Vein endothelial cell (primary cell): Measurements from ENCODE around the gene PPP2R5B. TPM values are rescaled to one million over a fixed set of nuclear protein-coding genes. Genes with fewer than 3 reads are reported as not detected.

Experiments used
- small RNA-seq: library from RNA; depleted of rRNA; stranded (forward); fragments of <200 nt; gene quantifications from one replicate; pipeline ENCODE3, GENCODE V24; 2012
- total RNA-seq: library from RNA; depleted of rRNA; stranded (reverse); fragments of >200 nt; gene quantifications from 2 replicates; pipeline ENCODE4 v1.2.3, GENCODE V29; 2012

PPP2R5B gene
- 10.8 and 12.4 TPM in 2 replicates for total RNA-seq

GRCh38 chr11:64923944-64924909 lies at the start of gene PPP2R5B:
PPP2R5B (plus strand) TSS chr11:64924689; CDS start chr11:64925735, 1,046 bp downstream.

GRCh38 chr11:64878494-64879243 lies 45.8 kb upstream of the PPP2R5B start, which contains the start of gene EHD1:
EHD1 (minus strand) TSS chr11:64878621; CDS start chr11:64878464, 157 bp downstream.

GRCh38 chr11:64916775-64917662 lies 7.5 kb upstream of the PPP2R5B start, which contains the start of gene ATG2A:
ATG2A (minus strand) TSS chr11:64917209; CDS start chr11:64917135, 74 bp downstream.

DNA sequence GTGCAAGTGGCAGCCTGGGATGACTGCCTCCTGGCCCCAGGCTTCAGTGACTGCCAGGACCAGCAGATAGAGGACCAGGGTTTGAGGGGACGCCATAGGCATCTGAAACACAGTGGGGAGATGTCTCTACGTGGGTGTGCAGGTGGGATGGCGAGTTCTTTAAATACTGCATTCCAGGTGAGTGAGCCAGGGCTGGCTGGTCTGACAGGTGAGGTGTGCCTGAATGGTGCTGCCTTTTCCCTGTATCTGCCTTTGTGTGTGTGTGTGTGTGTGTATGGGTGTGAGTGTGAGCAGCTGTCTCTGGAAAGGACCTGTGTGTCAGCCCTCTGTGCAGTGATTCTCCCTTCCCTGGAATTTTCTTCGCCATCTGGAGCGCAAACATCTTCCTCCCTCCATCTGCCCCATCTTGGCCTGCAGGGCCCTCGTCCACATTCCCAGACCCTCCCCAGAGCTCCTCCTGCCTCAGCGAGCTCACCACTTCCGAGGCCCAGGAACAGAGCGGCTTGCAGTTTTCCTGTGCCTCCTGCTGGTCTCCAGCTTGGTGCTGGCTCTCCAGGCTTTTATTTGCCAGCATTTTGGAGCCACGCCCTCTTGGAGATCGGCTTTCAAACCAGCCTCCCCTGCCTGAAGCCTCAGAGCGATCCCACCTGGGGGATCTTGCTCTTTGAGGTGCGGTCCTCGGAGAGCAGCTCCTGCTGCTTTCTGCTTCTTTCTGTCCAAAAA lies 11.0 kb downstream of the PPP2R5B start, which contains the start of gene GPHA2:
Gene GPHA2 (minus strand): TSS at position 535 of the 723 bp plus-strand sequence. CDS start 433 bp downstream, at position 102.

DNA sequence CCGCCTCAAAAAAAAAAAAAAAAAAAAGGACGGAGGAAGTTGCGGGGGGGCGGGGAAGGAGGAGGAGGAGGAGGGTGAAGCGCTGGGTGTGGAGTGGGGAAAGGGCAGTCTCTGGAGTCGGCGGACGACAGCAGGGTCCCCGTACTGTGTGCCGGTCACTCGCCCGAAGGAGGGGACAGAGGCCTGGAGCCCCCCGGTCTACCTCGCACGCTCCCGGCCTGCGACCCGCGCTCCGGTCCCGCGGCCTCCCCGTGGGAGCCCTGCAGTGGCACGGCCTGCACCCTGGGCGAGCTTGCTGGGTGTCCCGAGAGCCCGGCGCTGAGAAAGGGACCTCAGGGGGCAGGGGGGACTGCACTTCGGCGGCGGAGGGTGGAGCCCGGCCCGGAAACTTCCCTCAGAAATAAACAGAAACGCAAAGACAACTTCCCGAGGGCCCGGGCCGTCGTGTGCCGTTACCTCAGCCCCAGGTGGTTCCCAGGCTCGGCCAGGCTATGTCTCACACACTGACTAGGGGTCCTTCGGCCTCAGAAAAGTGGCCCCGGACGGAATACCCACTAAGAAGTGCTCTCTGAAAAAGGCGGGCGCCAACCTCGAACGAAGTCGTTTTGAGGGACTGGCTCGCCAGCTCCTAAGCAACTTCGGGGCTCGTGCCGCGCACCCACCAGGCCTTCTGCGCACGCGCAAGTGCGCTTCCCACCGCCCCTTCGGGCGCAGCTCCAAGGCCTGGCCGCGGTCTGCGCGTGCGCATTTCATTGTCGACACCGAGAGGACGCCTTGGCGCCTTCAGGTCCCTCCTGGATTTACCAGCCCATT lies 47.1 kb downstream of the PPP2R5B start, which contains the start of gene MAJIN:
Gene MAJIN (minus strand): TSS at position 688 of the 813 bp plus-strand sequence. CDS start 12,703 bp downstream, outside the sequence.

Small RNA genes lying within 50 kb of the gene (small RNA-seq; reads per million reads assigned to genes)
- gene MIR6749 (not detected), gene MIR6750 (not detected)

Other genes with a start within 250 kb of the PPP2R5B start
- not detected in 2 replicates for gene NRXN2, start 201.5 kb upstream of the PPP2R5B start, total RNA-seq
- 0.98 and 1.1 TPM in 2 replicates for gene RASGRP2, start 180.5 kb upstream of the PPP2R5B start, total RNA-seq
- gene PYGM, start 164.7 kb upstream of the PPP2R5B start, total RNA-seq: 0.19 and 0.33 TPM in 2 replicates
- gene SF1, start 146.1 kb upstream of the PPP2R5B start, total RNA-seq: 143 and 146 TPM in 2 replicates
- 43.7 and 66.3 TPM in 2 replicates for gene MAP4K2, start 121.5 kb upstream of the PPP2R5B start, total RNA-seq
- 21.7 and 26.5 TPM in 2 replicates for gene MEN1, start 114.1 kb upstream of the PPP2R5B start, total RNA-seq
- 0.33 and 0.38 TPM in 2 replicates for gene CDC42BPG, start 80.0 kb upstream of the PPP2R5B start, total RNA-seq
- 97.7 and 129 TPM in 2 replicates for gene EHD1, start 46.1 kb upstream of the PPP2R5B start, total RNA-seq
- 19.1 and 19.3 TPM in 2 replicates for gene ATG2A, start 7.5 kb upstream of the PPP2R5B start, total RNA-seq
- gene GPHA2, start 11.2 kb downstream of the PPP2R5B start, total RNA-seq: not detected in 2 replicates
- gene MAJIN, start 47.4 kb downstream of the PPP2R5B start, total RNA-seq: not detected in 2 replicates
- gene BATF2, start 72.3 kb downstream of the PPP2R5B start, total RNA-seq: 0.38 and 0.98 TPM in 2 replicates
- gene ARL2, start 89.5 kb downstream of the PPP2R5B start, total RNA-seq: 97.8 and 115 TPM in 2 replicates
- 11.4 and 13.7 TPM in 2 replicates for gene SNX15, start 102.8 kb downstream of the PPP2R5B start, total RNA-seq
- 9.3 and 12.4 TPM in 2 replicates for gene SAC3D1, start 116.5 kb downstream of the PPP2R5B start, total RNA-seq
- gene NAALADL1, start 133.9 kb downstream of the PPP2R5B start, total RNA-seq: 5.5 and 7.2 TPM in 2 replicates
- gene CDCA5, start 159.4 kb downstream of the PPP2R5B start, total RNA-seq: 9.5 and 15.1 TPM in 2 replicates
- 39.3 and 45.1 TPM in 2 replicates for gene ZFPL1, start 159.5 kb downstream of the PPP2R5B start, total RNA-seq
- gene VPS51, start 171.5 kb downstream of the PPP2R5B start, total RNA-seq: 204 and 261 TPM in 2 replicates
- 16.9 and 20.6 TPM in 2 replicates for gene TM7SF2, start 187.2 kb downstream of the PPP2R5B start, total RNA-seq
- 8.0 and 11.4 TPM in 2 replicates for gene ZNHIT2, start 193.0 kb downstream of the PPP2R5B start, total RNA-seq
- 163 and 171 TPM in 2 replicates for gene FAU, start 197.4 kb downstream of the PPP2R5B start, total RNA-seq
- 54.5 and 58.6 TPM in 2 replicates for gene MRPL49, start 197.6 kb downstream of the PPP2R5B start, total RNA-seq
- 9.8 and 21.8 TPM in 2 replicates for gene SYVN1, start 209.8 kb downstream of the PPP2R5B start, total RNA-seq
- not detected in 2 replicates for gene SPDYC, start 245.5 kb downstream of the PPP2R5B start, total RNA-seq